ENCODE data around the gene ZSWIM4.
A peak's percentile ranks its signal among the peaks of the same experiment; 100 is the strongest.

The ZSWIM4 gene

DNA sequence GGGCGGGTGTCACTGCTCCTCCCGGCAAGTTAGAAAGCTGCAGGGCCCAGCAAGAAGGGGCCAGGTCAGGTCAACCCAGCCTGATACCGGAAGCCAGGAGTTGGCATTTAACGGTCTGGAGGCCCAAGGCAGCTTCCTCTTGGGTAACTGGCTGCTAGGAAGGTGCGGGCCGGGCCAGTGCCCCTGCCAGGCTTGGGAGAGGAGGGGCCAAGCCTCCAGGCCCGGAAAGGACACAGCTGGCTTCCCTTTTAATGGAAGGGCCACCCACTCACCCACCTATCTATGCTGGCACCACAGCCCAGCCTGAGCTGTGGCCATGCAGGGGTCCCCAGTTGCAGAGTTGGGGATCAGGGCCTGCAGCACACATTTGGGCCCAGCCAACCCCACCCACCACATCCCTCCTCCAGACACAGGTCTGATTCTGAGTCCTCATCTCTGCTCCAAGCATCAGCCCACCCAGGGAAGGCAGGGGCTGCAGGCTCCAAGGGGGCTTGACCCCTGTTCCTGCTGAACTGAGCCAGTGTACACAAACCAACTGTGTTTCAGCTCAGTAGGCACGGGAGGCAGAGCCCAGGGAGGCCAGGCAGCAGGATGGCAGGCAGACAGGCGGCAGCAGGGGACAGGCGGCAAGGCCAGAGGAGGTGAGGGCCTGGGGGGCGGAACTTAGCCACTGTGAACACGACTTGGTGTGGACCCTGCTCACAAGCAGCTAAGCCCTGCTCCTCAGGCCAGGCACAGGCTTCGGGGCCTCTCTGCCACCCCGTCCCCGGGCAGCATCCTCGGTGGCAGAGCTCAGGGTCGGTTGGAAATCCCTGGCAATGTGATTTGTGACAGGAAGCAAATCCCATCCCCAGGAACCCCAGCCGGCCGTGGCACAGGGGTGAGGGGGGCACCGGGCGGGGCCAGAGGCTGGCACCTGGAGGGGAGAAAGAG lies 40.8 kb downstream of the ZSWIM4 start:
- DNase-seq (ENCODE audit: low read depth) = peak; percentile 85

DNA sequence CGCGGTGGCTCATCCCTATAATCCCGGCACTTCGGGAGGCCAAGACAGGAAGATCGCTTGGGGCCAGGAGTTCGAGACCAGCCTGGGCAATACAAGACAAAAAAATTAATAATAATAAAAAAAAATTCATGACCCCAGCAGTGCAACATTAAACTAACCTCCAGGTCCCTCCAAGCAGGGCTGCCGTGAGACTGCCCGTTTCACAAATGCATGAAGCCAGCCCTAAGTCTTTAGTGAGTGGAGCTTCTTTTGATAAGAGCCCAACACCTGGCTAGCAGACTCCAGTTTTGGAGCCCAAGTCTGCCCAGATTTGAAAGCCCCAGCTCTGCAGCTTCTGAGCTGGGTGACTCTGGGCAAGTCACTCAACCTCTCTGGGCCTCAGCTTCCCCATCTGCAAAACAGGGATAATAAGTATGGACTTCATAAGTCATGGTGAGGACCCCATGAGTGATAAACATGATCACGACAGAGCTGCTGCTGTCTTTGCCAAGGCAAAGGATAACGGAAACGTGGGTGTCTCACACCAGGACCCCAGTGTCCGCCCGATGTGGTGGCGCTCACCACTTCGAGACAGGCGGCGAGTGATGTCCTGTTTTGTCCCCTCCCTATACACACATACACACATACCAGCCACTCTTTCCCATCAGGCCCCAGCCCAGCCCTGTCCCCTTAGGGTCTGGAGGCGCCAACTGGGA lies 43.3 kb downstream of the ZSWIM4 start:
- DNase-seq (ENCODE audit: low read depth) = no peak

- peak; percentile 87 for DNase-seq (ENCODE audit: low read depth)
These were observed 44.1 kb downstream of the ZSWIM4 start for GRCh38 chr19:13839130-13839937.

GRCh38 chr19:13839938-13840304 lies 44.7 kb downstream of the ZSWIM4 start:
- no peak for DNase-seq (ENCODE audit: low read depth)

DNA sequence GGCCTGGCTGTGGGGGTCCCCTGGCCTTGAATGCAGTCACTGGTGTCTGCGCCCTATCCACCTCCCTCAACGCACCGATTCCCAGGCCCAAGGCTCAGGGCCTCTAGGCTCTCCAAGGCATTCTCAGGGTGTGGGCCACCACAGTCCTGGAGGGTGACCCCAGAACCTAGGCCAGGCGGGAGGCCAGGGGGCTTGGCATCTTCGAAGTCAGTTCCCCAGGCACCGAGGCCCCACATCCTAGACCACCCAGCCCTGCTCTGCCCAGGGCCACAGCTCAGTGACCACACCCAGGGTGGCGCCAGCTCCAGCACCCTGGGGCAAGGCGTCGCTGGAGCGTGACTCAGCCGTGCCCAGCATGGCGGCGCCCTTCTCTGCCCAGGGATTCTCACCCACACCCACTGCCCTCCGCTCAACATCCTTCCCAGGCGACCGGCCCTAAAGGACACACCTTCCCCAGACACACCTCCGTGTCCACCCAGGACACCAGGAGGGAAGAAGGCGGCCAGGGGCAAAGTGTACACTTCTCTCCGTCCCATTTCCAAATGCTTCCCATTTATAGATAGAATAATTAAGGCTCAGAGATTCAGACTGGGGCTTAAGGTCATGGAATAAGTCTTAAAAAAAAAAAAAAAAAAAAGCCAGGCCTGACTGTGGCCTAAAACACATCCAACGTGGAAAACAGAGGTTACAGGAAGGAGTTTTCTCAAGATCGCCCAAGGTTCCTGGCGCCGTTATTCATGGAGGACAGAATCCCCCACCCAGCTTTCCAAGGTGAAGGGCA lies 45.3 kb downstream of the ZSWIM4 start:
- no peak for DNase-seq (ENCODE audit: low read depth)

- no peak for DNase-seq (ENCODE audit: low read depth)
These were observed 46.1 kb downstream of the ZSWIM4 start for GRCh38 chr19:13841086-13841961.

GRCh38 chr19:13841962-13842290 lies 46.7 kb downstream of the ZSWIM4 start:
- no peak for DNase-seq (ENCODE audit: low read depth)

GRCh38 chr19:13842291-13843103 lies 47.3 kb downstream of the ZSWIM4 start:
- DNase-seq (ENCODE audit: low read depth) = no peak

- no peak for DNase-seq (ENCODE audit: low read depth)
These were observed 48.1 kb downstream of the ZSWIM4 start for GRCh38 chr19:13843104-13843921.

DNA sequence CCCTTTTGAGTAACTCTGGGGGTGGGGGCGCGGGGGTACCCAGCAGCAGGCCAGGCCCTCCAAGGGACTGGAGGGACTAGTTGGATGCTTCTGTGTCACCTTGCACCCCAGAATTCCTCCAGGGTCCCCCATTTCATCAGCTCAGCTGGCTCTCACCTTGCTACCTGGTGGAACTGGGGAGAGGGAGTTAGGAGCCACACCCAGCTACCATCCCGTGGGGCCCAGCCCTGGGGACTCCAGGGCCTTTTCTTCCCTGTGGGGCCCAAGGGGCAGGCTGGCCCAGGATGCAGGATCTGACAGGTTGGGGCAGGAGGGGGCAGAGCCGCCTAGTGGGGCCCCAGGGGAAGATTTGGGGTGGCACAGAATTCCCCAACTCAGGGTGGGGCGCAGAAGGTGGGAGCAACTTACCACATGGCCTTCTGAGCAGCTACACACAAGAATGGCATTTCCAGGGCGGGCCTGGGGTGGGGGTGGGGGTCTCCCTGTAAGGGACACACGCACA lies 48.9 kb downstream of the ZSWIM4 start:
- DNase-seq (ENCODE audit: low read depth) = no peak

DNA sequence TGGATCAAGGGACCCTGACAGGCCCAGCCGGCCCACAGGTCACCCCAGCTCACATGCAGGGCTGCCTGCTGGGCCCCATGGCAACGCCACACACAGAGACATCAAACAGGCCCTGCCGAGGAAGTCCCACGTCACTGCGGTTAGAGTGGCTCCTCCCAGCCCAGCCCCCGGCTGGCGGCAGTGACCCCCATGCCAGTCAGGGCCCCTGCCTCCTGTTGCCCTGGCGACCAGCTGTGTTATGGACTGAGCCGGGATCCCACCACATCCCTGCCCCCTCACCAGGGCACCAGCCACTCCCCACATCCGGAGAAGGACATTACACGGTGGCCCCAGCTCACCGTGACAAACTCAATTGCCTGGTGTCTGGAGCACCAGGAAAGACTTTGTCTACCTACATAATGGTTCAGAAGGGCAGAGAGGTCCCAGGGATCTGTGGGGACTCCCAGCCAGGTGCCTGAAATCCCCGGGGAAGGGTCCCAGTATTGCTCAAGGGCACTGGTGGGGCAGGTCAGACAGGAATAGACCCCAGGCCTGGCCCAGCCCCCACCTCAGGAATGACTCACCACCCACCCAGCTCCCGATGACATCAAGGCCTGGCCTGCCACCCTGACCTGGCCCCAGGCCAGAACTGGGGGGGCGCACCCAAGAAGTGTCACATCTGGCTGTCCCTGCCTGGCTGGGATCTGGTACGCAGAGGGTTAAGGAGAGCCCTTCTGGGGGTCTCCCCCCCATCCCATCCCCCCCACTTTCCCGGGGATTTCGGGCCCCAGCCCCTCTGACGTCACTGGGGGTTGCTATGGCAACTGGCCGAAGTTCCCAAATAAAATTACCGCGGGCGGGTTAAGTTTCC lies 51.5 kb downstream of the ZSWIM4 start:
- peak; percentile 96 for DNase-seq (ENCODE audit: low read depth)

DNA sequence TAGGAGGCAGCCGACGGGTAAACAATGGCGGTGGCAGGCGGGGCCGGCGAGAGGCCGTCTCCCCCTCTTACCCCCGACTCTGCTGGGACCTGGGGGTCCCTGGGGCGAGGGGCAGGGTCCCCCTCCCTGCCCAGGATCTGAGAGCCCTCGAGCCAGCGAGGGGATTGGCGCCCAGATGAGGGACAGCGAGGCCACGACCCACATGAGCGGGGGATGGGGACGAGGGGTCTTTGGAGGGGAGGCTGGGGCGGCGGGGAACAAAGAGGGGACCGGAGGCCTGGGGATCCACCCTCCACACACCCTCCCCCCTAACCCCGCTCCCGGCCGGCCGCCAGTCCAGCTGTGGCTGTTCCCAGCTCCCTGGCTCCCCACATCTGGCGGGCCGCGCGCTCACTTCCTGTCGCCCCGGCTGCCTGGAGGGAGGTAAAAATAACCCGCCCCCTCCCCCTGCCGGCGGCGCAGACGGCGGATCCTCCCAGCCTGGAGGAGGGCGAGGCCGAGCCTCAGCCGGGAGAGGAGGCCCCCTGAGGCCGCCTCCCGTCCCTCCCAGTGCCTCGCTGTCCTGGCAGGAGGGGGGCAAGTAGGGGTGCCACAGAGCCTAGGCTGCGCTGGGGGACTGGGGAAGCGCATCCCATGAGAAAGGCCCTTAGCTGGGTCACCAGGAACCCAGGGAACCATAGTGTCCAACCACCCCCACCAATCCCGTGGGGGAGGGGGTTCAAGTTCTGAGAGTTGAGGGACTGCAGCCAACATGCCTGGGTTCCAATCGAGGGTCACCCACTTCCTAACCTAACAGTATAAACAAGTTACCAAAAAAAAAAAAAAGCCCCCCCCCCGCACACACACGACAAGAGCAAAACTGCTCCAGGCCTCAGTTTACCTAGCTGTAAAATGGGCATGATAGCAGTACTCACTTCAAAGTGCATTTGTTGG lies 52.4 kb downstream of the ZSWIM4 start:
- DNase-seq (ENCODE audit: low read depth) = peak; percentile 88

GRCh38 chr19:13848340-13848677 lies 53.1 kb downstream of the ZSWIM4 start:
- DNase-seq (ENCODE audit: low read depth) = no peak

DNA sequence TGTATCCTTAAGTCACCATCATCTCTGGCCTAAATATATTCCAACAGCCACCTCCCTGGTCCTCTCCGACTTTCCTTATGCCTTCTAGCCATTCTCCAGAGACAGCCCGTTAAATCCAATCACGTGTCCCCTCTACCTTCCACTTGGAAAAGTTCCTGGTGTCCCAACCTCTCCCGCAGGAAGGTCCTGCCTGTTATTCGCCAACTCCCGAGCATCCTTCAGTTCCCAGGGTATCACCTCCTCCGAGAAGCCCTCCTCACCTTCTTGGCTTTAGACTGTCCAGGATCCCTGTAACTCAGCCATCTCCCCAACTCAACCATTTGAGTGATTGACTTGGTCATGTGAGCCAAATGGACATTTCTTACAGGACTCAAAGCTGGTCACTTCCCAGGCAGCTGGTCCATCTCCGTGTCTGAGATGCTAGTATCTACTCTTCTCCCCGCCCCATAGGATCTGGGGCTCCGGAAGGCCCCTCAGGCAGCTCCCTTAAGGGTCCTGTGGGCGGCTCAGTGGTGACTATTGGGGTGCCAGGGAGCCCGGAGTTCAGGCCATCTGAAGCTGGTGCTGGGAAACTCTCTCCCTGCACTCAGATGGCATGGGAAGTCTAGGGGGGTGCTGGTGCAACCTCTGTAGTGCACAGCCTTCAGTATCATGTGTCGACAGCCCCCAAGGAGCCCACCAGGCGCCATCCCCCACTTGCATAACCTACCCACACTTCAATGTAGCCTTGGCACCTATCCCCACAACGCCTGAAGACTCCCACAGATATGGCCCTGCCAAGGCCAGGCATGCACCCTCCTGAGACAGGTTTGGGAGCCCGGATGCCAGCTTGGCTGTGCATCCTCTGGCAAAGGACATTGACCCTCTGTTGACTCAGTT lies 53.8 kb downstream of the ZSWIM4 start:
- DNase-seq (ENCODE audit: low read depth) = no peak

DNA sequence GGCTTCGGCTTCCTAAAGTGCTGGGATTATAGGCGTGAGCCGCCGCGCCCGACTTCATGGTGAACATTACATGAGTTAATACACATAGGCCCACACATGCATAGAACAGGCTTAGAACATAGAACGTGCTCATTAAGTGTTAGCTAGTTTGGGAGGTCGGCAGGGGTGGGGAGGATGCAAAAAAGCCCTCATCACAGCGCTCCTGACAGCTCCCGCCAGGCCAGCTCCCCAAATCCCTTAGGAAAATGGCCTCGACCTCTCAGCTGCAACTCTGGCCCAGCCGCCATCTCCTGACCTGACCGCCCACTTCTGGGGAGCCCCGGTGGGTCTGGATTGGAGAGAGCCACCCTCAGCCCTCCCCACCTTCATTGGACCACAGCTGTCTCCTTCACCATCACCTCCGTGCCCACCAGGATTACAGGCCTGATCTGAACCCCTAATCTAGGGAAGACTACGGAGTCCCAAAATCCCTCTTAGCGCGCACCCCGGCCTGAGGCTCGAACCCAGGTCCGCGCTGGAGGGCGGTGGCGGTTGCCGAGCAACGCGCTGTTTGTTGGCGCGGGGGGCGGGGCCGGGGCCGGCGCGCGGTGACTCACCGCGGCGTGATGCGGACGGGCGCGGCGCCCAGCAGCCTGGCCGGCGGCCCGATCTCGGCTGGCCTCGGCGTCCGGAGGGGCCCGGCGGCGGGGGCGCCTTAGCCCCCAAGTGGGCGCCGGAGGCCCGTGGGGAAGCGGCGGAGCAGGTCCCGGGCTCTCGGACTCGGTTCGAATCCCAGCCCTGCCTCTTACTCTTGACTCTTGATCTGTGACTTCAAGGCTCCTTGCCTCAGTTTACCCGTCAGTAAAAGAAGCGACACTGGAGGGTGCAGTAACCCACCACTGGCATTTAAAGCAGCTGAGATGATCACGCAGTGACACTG lies 55.0 kb downstream of the ZSWIM4 start:
- DNase-seq (ENCODE audit: low read depth) = no peak

Data from CMK (cell line).